Activated naive CD8-positive, alpha-beta T cell treated with anti-CD3 and anti-CD28 coated beads, Interleukin-2, amount 50 U/mL, for 16 hours (primary cell): ENCODE measurements around the gene ZCCHC18.
"Not testable (repeated sequence)": the region's sequence is repeated elsewhere in the genome, so short reads cannot be mapped to it uniquely, and the experiment has no call there.

Source experiments
- DNase-seq: peaks from one replicate; pipeline ENCODE4 v3.0.0-alpha.2; 2020; ENCODE audit warnings: low read depth, low spot score

Gene ZCCHC18

DNA sequence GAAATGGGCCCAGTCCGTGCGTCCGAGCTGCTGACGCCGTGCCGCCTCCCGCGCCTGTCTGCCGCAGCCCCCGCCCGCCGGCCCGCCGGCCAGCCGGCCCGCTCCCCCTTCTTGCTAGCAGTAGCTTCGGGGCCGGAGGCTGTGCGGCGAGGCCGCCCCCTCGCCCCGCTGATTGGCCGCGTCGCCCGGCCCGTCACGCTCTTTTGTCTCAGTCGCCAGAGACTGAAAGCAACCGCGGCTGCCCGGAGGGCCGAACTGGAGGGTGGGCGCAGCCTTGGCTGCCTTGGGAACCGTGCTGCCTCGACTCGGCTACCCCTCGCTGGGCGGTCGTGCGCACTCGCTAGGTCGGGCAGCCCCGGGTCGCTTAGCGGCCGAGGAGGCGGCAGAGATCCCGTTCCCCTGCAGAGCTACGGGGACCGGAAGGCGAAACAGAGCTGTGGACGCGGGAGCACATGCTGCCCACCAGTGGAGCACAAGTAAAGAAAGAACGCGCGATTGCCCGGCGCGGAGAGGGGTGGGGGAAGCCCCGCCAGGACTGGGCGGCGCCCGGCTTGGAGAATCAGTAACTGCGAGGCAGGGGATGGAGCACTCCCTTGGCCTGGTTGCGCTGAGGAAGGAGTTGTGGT, at the start of gene ZCCHC18:
TSS of gene ZCCHC18 (plus strand) at position 198 of the 626 bp plus-strand sequence. CDS start 1,589 bp downstream, outside the sequence.
- peak; percentile 3 for DNase-seq

DNA sequence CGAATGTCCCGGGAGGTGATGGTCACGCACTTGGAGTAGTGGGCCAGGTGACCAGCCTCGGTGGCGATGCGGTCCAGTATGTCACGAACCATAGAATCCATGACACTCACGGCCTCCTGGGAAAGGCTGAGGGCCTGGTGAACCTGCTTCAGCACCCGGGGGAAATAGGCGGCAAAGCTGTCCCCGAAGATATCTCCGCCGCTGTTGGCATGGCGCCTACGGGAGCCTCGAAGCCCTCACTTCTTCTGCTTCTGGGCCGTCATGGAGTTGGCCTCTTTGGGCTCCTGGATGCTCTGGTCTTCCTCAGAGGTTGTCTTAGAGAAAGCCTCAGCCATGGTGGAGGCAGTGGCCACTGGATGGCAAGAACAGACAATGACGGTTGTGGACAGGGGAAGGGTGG, 49.7 kb upstream of the ZCCHC18 start:
- not testable (repeated sequence) for DNase-seq

DNA sequence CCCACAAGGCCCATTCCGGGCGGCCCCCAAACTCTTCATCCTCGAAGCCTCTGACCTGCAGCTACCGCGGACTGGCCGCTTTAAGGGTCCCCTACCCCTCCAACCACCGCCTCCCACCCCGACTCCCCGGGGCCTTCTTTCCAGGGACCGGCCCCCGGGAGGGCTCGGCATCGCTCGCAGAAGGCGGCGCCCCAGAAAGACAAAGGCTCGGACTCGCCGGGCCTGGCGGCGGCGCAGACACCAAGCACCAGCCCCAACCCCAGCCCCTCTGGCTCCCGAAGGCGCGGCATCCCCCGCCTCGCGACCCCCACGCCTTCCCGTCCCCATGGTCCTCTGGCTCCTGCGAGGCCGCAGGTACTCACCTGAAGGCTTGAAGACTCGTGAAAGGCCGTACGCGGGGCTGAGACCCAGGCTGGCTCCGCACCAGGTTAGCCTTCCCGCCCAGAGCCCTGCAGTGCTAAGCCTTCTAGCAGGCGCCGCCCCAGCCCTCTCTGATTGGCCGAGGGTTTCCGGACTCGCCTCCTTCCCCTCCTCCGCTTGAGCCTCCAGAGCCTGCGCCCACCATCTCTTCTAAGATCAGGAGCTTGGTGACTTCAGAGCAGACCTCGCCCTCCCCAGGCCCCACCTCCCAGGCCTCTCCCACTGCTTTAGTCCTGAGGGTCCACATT, 36.4 kb upstream of the ZCCHC18 start, which contains the start of gene TMSB15C:
TSS of gene TMSB15C (minus strand) at position 459 of the 668 bp plus-strand sequence.
- not testable (repeated sequence) for DNase-seq

DNA sequence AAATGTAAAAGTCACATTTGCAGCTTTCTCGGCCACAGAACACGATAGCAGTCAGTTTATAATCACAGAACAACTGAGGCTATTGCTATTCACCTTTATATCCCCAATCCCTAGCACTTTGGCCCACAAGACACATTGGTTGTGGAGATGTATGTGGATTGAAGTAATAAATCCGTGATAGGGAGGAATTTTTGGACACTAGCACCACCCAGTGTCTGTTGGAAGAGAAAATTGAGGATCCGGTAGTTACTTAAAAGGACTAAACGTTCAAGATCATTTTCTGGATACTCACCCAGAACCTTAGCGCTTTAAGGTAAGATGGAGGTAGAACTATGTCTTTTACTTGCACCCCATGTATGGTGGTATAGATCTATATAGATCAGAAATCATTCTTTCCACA, 34.5 kb upstream of the ZCCHC18 start:
- DNase-seq = not testable (repeated sequence)

DNA sequence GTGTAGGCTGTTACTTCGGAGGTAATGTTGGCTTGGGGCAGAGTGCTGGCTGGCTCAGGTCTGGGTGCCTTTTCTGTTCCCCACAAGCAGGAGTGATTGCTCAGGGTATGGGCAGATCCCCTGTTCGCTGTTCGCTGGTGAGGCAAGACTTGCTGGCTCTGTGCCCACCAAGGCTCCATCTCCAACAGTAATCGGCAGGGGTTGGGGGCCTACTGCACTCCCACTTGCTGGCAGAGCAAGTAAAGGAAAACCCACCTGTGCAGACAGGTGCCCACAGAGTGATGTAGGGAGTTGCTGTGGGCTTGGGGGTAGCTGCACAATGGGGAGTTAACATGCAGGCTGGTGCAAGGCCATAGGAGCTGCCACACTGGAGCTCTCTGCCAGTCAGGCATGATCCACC, 28.3 kb upstream of the ZCCHC18 start:
- no peak for DNase-seq

DNA sequence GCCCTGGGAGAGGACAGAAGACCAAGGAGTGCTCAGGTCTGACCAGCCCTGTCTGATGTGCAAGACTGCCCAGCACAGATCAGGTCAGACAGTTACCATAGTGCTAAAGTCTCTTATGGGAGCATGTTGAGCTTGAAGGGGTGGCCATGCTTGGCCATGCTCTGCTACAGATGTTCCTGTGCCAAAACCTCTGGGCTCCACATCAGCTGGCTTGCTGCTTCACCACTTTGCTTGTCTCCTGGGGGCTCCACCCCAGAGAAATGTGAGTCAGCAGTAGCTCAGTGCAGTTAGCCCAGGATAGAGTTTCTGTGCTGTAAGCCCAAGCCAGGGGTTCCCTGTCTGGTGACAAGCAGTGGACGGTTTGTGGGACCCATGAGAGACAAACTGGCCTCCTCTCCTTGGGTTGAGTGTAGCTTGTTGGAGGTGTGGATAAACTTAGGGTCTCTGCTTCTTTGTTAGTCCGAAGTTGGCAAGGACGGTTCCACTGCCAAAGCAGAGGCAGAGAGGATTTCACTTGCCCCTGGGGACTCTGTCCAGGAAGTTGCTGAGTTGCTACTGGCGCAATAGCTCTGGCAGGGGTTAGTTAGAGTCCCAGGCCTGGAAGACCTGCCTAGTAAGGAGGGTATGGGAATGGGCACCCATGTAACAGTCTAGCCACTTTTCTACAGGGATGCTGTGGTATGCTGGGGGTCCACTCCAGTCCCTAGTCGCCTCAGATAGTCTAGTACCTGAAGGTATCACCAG, 27.6 kb upstream of the ZCCHC18 start:
- DNase-seq = no peak

DNA sequence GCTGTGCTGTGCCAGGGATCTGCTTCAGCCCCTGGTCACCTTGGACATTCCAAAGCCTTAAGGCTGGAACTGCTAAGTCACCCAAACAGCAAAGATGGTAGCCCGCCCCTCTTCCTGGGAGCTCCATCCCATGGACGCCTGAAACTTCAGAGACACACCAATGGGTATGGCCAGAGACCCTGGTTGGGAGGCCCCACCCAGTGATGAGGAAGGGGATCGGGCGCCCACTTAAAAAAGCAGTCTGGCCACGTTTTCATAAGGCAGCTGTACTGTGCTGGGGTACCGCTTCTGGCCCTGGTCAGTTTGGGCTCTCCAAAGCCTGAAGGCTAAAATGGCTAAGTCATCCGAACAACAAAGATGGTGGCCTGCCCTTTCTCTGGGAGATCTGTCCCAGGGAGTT, 26.8 kb upstream of the ZCCHC18 start:
- no peak for DNase-seq

DNA sequence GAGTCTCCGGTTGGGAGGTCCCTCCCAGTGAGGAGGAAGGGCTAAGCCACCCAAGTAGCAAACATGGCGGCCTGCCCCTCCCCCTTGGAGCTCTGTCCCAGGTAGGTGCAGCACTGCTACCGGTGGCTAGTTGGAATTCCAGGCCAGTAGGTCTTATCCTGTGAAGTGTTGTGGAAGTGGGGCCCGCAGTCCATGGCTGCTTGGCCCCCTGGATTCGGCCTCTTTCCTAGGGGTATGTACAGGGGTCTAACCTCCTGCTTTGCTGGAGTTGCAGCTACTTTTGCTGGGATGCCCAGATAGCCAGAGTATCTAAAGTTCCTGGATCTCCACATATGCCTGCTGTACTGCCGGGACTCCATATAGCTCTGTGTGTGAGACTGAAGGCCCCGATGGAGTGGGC, 26.4 kb upstream of the ZCCHC18 start:
- DNase-seq = no peak

DNA sequence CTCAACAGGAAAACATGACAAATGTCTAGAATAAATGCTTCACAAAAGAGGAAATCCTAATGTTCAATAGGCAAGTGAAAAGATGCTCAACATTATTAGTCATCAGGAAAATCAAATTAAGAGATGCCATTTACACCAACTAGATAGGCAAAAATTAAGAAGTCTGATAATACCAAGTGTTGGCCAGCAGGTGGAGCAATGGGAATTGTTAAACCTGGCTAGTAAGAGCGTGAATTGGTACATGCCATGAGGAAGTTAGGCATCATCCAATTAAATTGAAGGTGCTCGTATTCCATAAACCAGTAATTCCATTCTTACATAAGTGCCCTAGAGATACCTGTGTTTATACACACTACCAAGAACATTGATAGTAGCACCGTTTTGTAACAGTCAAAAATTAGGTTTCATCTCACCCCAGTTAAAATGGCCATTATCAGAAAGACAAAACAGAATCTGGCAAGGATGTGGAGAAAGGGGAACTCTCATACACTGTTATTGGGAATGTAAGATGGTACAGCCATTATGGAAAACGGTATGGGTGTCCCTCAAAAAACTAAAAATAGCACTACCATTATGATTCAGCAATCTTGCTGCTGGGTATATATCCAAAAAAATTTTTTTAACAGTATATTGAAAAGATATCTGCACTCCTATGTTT, 14.0 kb upstream of the ZCCHC18 start:
- peak; percentile 23 for DNase-seq

DNA sequence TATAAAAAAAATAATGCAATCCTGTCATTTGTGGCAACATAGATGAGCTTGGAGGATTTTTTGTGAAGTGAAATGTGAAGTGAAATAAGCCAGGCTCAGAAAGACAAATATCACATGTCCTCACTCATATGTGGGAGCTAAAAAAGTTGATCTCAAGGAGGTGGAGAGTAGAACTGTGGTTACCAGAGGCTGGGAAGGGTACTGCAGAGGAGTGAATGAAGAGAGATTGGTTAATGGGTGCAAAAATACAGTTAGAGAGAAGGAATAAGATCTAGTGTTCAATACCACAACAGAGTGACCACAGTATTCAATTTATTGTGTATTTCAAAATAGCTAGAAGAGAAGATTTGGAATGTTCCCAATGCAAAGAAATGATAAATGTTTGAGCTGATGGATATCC, 13.4 kb upstream of the ZCCHC18 start:
- no peak for DNase-seq

DNA sequence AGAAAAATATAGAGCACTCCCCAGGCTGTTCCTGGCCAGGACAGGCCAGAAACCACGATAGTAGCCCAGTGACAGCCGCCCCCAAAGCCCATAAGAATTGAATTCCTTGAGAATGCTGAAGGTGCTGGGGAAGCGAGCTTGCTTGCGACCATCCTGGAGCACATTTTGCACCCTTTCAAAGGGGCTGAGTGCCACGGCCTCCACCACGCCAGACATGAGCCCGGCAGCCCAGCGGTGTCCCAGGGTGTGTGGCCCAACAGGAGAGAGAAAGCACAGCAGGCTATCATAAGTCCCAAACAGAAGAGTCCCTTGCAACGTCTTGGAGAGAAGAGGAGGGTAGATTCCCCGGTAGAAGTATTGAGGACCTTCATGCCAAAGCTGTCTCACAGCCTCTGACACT, 7.6 kb upstream of the ZCCHC18 start:
- DNase-seq = no peak

DNA sequence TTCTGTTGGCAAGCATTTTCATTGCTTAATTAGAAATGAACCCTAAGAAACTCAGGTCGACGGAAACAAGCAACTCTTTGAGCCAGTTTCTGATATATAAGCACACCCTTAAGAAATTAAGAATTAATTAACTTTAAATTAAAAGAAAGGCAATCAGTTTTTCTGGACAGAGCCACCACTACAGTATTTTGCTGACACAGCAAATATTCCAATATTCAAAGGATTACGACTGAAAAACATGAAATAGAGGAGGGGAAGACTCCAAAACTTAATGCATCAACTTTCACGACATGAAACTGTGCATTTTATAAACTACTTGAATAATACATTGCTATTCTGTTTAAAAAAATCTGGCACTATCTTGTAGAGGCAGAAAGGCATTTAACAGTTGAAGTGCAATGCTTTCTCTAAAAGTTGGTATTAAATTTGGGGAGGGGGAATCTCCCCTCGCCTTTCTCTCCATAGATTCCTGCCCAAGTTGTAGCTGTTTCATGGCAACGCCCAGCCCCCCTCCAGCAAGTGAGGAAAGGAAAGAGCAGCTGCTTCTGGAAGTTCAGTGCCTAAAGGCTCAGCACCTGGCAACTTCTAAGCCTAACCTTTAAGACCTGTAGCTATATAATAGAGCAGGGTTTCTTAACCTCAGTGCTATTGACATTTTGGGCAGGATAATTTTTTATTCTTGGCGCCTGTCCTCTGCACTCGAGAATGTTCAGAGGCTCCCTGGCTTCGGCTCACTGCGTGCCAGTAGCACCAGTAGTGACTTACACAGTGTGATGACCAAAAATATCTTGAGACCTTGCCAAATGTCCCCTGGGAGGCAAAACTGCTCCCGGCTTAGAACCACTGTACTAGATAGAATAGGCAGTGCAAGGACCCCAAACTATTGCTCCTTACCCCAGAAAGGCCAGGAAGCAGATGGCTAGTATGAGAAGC, 6.7 kb upstream of the ZCCHC18 start:
- DNase-seq = no peak

DNA sequence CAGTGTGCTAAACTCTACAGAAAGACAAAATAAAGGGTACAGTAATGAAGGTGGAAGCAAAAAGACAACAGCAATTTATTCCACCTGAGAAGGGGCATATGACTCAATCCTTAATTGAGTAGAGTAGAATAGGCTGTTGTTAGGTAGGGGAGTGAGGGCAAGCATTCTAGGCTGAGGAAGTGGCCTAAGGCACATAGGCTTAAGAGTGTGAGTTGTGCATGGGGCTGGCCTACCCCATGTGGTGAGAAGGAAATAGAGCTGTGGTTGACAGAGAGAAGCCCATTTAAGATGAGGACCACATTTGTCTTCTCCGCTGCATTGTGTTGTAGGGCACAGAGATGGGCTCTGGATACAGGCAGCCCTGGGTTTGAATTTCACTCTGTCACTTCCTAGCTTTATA, 3.4 kb upstream of the ZCCHC18 start:
- DNase-seq = no peak

DNA sequence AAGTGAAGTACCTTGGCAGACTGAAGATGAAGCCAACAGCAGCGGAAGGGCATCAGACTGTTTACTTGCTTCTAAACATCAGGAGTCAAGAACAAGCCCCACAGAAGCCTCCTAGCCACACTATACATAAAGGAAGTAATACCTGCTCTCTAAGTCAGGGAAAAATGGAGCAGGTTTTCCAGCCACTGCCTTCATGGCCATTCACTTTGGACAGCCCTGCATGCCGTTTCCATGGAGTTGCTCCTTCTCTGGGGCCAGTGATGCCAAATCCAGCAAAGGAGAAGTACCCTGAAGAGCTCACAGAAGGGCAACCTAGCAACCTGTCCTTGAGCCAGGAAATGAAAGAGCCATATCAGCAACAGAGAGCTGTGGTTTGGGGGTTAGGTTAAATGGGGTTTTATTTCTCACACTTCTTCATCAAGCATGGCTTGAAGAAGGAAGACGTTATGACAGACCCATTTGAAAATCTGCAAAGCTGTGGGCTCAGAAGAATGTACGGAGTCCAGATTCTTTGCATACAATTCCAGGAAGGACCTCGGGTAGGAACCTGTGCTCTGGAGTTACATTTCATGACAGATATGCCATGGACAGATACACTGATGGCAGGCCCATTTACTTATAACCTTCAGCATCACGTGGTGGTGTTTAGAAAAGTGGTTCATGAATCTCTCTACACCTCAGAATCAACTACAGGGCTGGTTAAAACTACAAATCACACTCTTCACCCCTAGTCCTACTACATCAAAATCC, 1.7 kb upstream of the ZCCHC18 start:
- not testable (repeated sequence) for DNase-seq

DNA sequence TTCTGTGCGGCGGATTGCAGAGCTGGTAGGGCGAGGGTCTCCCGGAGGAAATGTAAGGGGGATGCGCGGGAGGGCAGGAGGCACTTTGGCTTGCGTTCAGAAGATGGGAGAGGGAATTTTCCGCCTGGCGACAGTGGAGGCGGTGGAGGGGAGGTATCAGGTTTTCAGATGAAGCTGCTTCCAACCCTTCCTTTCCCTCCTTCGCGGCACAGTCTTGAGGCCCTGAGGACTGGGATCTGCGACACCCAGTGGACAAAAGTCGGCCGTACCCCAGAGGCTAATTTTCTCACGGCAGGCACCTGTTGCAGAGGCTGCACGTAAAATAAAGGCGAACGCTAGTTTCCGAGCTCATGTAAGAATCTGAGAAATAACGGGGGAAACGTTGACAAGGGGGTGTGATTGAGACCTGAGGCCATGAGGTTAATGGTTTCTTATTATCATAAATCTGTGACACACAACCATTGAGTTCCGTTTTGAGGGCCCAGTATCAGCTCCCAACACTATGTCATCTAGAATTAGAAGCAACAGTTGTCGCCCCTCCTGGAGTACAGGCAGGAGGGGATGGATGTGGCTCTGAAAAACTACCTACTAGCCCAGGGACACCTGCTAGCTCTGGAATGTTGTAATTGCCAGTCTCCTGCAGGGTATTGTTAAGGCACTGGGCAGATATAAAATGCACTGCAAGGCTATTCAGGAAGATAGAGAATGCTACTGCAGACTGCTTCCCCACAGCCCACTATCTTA, 1.1 kb downstream of the ZCCHC18 start:
- DNase-seq = peak; percentile 2

DNA sequence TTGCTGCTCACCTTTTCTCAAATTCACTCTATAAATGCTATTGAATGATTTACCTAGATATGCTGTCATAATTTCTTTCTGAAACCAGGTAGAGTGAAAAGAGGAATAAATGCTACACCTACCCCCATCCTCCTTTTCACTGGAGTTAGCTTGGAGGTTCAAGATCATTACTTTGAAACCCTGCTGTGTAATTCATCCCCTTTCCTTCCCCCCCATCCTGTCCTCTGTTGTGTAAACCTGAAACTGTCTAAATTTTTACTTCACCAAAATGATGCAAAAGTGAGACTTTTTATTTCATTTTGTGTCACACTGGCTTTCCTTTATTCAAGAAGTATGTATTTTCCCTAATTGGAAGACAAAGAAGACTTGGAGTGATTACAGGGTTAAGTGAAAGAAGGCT, 5.4 kb downstream of the ZCCHC18 start:
- DNase-seq = no peak

DNA sequence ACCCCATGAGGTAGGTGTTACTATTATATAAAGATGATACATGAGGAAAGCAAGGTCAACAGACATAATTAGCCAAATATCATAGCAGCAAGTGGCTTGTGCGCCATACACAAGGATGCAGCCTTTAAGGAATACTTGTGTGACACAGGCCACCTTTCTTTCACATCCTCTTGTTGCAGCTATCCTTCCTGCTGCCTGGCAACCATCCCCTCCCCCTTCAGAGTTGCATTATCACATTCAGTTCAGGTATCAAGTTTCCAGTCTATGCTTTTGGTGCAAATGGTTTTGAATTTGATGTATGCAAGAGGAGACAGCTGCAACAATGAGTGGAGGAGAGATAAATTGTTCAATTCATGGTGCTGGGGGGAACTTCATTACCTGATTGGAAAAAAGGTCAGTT, 6.4 kb downstream of the ZCCHC18 start:
- DNase-seq = no peak

DNA sequence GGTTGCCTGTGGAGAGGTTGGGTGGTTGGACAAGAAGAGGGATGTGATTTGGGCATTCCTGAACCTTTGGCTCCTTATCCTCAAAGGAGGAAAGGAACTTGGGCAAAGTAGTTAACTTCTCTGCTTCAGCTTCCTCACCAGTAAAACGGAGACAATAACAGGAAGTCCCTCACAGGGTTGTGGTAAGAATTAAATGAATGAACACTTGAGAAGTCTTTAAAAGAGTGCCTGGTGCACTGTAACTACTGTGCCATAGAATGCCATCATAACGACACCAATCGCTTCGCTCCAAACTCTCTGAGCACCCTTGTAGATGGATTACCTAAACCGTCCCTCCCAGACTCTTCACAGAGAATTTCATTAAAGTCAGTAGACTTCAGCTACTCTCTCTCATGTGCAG, 10.5 kb downstream of the ZCCHC18 start:
- no peak for DNase-seq

DNA sequence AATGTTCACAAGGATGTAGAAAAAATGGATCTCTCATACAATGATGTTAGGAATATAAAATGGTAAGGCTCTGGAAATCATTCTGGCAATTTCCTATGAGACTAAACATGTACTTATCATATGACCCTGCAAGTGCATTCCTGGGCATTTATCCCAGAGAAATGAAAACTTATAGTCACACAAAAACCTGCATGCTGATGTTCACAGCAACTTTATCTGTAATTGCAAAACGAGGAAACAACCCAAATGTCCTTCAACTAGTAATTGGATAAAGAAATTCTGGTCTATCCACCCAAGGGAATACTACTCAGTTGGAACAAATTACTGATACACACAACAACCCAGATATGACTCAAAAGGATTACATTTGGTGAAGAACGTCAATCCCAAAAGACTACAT, 14.5 kb downstream of the ZCCHC18 start:
- no peak for DNase-seq

DNA sequence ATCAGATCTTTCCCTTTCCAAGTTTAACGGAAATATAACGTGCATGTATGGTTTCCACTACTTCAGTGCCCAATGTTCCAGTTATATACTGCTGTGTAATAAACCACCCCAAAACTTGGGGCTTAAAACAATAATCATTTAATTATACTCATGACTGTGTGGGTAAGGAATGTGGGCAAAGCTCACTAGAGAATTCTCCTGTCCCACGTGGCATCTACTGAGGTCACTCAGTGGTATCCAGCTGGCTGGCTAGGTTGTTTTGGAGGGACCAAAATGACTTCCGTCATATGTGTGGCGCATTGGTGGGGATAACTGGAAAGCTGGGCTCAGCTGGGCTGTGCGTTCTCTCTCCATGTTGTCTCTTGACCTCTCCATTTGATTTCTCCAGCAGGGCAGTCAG, 18.5 kb downstream of the ZCCHC18 start:
- no peak for DNase-seq
